ENCODE measurements around the gene TTYH2. TPM values are rescaled to one million over a fixed set of nuclear protein-coding genes. Genes with fewer than 3 reads are reported as not detected.

Gene TTYH2
- total RNA-seq, 1 donor from 2014 or later = 1.2 TPM

GRCh38 chr17:74270333-74270732 is 57.0 kb downstream of the TTYH2 start:
- TF ChIP-seq CTCF (conservative IDR thresholded peaks at IDR 0.05; ENCODE audit: low read depth, low read length) = no peak

GRCh38 chr17:74271281-74271680 is 57.9 kb downstream of the TTYH2 start:
- H3K4me3 ChIP-seq (ENCODE audit: low read depth, low read length) = no peak overlapping the region
- no peak for DNase-seq (ENCODE audit: low read depth)
- no peak for TF ChIP-seq CTCF (conservative IDR thresholded peaks at IDR 0.05; ENCODE audit: low read depth, low read length)

More at GRCh38 chr17:74270333-74270732, 57.0 kb downstream of the TTYH2 start:
- H3K4me3 ChIP-seq (ENCODE audit: low read depth, low read length) = no peak overlapping the region
- no peak for DNase-seq (ENCODE audit: low read depth)

GRCh38 chr17:74271901-74272561 is 58.7 kb downstream of the TTYH2 start:
- TF ChIP-seq CTCF (conservative IDR thresholded peaks at IDR 0.05; ENCODE audit: low read depth, low read length) = no peak

GRCh38 chr17:74272731-74273201 is 59.4 kb downstream of the TTYH2 start:
- no peak for DNase-seq (ENCODE audit: low read depth)
- H3K4me3 ChIP-seq (ENCODE audit: low read depth, low read length) = no peak overlapping the region
- no peak for TF ChIP-seq CTCF (conservative IDR thresholded peaks at IDR 0.05; ENCODE audit: low read depth, low read length)

More at GRCh38 chr17:74271901-74272561, 58.7 kb downstream of the TTYH2 start:
- DNase-seq (ENCODE audit: low read depth) = no peak
- H3K4me3 ChIP-seq (ENCODE audit: low read depth, low read length) = no peak overlapping the region

- no peak for DNase-seq (ENCODE audit: low read depth)
- no peak within 1 kb of the TSS for H3K4me3 ChIP-seq (ENCODE audit: low read depth, low read length)
- no peak for TF ChIP-seq CTCF (conservative IDR thresholded peaks at IDR 0.05; ENCODE audit: low read depth, low read length)
These were observed 60.8 kb downstream of the TTYH2 start, which contains the start of gene DNAI2 for GRCh38 chr17:74274060-74274708. Gene DNAI2 (plus strand): TSS chr17:74274234. CDS start chr17:74281818, 7,584 bp downstream.

GRCh38 chr17:74274709-74275340 is 61.5 kb downstream of the TTYH2 start:
- H3K4me3 ChIP-seq (ENCODE audit: low read depth, low read length) = no peak overlapping the region
- no peak for TF ChIP-seq CTCF (conservative IDR thresholded peaks at IDR 0.05; ENCODE audit: low read depth, low read length)
- DNase-seq (ENCODE audit: low read depth) = no peak
